ENCODE results near the gene SNX19.

- TF ChIP-seq CTCF (IDR thresholded peaks at IDR 0.05) (no peak), POLR2A (IDR thresholded peaks at IDR 0.05) (no peak)
Measured at GRCh38 chr11:130834886-130835285, 81.4 kb downstream of the SNX19 start.
